ENCODE measurements around the gene ZIC2.

ZIC2 gene

DNA sequence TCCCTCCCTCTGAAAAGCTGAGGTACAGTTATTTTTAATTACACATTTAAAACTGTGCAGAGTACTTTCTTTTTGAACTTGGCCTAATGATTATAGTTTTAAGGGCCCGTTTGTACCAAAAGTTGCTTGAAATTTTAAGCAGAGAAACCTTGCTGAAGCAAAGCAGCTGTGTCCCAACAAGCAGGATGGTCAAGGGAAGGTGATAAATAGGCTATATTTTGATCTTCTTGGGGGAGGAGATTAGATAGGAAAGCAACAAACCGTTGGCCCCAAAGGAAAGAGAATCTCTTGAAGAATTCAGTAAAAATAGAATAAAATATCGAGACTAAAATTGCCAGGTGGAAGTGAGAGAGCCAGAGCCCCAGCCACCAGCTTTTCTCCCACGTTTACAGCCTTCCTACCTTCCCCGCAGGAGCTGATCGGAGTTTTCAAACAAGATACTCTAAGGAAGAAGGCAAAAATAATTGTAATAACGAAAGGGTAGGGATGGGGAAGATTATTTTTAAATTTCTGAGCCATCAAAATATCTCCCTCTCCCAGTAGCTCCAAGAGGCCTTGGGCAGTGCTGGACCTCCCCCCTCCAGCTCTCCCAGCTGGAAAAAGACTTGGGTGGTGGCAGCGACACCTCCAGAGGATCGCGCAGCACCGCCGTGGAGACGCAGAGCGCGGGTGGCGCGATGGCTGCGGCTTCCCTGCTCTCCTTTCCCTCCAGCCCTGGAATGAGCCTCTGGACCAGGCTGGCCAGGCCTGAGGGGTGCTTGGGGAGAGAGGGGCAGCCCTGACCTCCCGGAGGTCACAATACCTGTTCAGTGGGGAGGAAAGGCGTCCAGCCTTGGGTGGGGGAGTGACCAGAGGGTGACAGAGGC, 5.8 kb downstream of the ZIC2 start:
- DNase-seq, result no peak

GRCh38 chr13:99988529-99989275, 7.1 kb downstream of the ZIC2 start:
- DNase-seq, result no peak

DNA sequence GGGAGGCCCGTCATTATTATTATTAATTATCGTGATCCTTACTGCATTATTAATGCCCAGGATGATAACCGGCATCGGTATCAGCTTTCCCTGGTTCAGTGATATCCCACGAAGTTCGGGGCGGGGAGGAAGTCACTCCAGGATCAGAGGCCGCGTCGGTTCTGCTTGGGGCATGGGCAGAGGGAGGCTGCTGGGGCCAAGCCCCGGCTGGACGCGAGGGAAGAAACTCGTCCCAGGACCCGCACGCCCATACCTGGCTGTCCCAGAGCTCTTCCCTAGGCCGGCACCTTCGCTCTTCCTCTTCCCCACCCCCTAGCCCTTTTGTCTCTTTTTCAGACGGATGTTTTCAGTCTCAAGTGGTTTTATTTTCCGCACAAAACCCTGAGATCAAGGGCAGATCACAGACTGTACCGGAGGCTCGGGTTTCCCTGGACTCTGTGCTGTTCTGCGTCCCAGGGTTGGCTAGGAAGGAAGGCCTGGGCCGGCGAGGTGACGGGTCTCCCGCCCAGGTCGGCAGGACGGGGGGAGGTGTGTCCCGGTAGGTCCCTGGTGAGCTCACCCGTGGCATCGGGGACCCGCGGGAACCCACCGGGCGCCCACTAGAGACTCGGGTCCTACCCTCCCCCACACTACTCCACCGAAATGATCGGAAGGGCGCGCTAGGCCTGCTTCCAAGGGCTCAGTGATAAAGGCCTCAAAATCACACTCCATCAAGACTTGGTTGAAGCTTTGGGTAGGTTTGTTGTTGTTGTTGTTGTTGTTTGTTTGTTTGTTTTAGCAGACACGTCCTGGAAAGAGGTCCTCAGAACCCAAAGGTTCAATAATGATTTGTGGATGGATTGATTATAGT, 7.9 kb downstream of the ZIC2 start:
- DNase-seq, result no peak

DNA sequence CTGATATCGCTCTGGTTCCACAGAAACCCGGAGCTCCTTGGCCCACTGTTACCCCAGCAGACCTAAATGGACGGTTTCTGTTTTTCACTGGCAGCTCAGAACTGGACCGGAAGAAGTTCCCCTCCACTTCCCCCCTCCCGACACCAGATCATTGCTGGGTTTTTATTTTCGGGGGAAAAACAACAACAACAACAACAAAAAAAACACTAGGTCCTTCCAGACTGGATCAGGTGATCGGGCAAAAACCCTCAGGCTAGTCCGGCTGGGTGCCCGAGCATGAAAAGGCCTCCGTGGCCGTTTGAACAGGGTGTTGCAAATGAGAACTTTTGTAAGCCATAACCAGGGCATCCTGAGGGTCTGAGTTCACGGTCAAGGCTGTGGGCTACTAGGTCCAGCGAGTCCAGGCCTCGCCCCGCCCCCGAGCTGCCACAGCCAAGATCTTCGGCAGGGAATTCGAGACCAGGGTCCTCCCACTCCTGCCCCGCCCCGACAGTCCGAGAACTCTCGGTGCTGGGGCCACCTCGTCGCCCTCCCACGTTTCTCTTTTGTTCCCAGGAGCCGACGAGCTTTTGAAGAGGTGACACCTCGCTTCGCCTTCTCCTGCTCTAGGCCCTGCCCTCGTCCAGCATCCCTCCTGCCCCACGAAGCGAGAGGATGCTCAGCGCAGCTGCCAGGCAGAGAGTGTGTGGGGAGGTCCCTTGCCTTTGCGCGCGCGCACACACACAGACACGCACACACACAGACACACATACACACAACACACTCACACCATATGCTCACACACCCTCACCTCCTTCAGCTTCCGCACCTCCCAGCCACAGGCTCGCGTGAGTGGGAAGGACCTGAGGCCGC, 8.8 kb downstream of the ZIC2 start:
- DNase-seq, result no peak

DNA sequence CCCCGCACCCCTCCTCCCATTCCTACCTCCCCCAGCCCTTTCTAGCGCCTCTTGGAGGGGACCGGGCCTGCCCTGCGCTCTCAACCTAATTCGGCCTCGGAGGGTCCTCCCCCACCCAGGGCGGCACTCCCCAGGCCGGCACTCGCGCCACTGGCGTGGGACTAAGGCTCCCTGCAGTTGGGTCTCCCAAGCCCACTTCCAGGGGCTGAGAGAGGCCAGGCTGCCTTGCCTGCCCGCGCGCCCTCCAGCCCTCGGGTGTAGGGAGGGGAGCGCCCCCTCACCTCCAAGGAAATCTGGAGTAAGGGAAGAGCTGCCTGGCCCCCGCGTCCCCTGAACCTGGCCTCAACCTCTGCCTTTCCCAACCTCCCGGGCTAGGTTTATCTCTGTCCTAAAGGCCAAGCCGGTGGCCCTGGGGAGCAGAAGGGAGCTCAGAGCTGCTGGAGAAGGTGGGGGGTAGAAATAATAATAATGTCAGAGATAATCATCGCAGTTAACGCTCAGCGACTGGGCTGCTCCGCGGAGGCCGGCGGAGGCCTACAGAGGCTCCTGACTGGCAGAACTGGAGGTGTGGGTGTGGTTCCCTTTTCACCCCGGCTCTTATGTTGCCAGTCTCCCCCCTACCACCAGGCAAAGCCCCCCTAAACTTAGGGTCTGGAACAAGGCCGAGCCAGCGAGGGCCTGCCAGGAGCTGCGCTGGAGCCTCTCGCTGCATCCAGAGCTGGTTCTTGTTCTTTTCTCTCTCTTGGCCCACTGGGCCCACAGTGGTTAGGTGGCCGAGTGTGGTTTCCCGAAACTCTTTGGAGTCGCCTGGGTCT, 9.6 kb downstream of the ZIC2 start:
- DNase-seq, result no peak

DNA sequence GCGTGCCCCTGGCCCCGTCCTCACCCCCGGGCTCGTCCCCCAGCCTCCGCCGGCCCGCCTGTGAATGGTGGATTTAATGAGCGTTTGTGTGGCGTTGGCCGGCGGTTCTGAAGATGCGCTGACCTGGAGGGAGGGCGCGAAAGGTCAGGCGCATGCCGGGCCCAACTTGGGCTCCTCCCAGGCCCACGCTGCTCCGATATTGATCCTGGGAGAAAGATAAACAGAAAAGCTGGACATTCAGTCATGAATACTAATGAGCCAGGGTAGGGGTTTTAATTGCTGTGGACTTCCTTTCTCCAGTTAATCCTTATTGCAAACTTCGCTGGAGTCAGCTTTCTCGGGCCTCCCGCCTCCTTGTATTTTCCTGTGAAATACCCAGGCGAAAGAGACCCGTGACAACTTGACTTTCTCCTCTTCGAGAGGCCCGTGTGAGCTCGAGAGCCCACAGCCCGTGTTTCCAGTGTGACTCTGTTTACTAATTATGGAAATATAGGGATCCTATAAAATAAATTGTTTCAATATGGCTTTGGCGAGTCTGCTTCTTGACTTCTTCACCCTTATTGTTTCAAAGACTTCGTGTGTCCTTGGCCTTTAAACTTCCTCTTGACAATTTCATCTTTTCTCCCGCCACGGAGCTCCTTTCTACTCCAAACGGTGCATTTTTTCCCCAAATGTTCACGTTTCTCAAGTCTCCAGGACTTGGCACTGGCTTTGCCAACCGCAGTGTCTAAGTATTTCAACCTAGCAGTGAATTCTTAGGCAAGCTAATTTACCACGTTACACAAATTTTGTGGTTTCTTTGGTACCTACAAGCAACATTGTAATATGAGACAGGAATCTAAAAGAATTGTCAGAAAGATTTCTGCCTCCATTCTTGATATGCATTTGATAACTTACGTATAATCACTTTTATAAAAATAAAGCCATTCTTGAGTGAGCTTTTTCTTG, 10.5 kb downstream of the ZIC2 start:
- no peak for DNase-seq

- peak; percentile 30 for DNase-seq
Measured at GRCh38 chr13:99992949-99993351, 11.4 kb downstream of the ZIC2 start.

GRCh38 chr13:99993660-99994637, 12.4 kb downstream of the ZIC2 start:
- no peak for DNase-seq

DNA sequence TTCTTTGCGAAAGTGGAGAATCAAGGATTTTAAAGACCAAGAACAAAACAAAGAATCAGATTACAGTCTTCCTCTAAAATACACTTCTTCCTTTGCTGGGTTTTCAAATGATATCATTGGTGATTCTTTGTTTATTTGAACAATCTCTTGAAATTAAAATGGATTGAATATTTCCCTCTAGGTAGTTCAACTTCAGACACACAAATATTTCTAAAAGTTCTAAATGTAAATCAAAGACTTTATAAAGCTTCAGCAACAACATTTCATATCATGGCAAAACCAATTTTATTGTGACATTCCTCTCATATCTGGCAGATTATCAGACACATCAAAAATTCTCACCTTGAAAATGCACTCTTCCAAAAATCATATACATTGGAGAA, 13.0 kb downstream of the ZIC2 start:
- DNase-seq, result no peak

GRCh38 chr13:99995104-99995588, 13.6 kb downstream of the ZIC2 start:
- no peak for DNase-seq

GRCh38 chr13:99995589-99996380, 14.2 kb downstream of the ZIC2 start:
- DNase-seq, result peak; percentile 30

DNA sequence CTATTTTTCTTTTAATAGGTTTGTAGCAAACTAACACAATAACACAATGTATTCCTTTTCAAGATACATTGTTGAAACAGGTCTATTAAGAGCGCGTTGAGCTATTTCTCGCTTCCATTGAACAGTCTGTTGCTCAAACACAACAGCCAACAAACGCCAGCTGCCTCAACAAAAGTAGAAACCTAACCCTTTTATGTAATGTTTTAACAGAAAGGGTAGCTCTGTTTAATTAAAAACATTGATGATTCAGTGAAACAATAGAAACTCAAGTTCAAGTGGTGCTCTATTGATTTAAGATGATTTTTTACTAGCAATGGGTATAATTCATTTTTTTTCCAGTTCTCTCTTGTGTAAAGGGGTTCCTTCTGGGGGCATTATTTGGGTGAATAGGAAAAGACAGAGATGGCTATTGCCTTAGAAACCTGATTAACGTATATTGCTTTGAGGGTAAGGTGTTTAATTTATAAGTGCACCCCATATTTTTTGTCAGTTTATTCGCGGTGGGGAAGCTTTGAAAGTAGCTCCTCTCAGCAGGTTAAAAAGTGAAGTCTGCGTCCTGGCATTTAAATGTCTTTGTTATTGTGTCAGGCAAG, 14.9 kb downstream of the ZIC2 start:
- DNase-seq, result no peak

DNA sequence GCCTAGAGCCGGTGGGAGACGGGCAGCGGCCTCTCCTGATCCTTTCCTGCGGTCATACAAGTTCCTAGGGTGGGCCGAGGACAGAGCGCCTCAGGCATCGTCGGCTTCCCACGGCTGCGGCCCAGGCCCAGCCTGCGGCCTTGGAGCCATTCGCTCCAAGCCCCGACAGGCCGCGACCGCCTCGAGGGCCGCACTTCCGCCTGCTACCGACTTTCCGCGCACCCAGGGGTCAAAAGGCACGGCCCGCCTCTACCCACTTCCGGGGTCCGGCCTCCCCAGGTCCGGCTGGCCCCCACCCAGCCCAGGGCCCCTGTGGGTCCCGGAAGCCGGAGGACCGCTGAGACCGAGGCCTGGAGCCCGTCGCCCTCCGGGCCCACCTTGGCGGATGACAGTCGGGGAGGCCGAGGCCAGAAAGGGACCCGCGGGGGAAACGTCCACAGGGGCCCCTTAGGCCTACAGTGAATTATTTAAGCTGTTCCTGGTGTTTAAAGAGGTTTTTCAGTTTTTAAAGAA, 16.2 kb downstream of the ZIC2 start:
- no peak for DNase-seq

GRCh38 chr13:99998261-99998660, 16.7 kb downstream of the ZIC2 start:
- no peak for DNase-seq

DNA sequence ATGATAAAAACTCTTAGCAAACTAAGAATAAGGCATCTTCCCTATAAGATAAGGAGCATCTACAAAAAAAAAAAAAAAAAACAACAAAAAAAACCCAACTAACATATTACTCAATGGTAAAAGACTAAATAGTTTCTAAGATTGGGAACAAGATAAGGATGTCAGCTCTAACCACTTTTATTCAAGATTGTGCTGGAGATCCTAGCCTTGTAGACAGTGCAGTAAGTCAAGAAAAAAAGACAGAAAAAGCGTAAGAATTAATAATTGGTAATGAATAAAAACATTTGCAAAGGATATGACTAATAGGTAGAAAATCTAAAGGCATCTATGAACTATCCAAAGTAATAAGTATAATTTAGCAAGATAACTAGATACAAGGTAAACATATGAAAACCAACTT, 33.0 kb downstream of the ZIC2 start:
- DNase-seq, result no peak

DNA sequence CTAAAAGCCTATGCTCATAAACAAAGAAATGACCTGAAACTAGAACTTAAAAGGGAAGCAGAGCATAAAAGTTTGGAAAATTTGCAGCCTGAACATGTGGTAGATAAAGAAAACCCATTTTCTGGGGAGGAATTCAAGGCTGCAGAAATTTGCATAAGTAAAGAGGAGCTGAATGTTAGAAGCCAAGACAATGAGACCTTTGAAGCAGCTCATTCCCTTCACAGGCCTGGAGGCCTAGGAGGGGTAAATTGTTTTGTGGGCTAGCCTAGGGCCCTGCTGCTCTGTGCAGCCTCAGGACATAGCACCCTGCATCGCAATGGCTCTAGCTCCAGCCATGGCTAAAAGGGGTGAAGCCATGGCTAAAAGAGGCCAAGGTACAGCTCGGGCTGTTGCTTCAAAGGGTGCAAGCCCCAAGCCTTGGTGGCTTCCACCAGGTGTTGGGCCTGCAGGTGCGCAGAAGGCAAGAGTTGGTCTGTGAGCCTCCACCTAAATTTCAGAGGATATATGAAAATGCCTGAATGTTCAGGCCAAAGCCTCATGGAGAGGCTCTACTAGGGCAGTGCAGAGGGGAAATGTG, 38.3 kb downstream of the ZIC2 start:
- no peak for DNase-seq

DNA sequence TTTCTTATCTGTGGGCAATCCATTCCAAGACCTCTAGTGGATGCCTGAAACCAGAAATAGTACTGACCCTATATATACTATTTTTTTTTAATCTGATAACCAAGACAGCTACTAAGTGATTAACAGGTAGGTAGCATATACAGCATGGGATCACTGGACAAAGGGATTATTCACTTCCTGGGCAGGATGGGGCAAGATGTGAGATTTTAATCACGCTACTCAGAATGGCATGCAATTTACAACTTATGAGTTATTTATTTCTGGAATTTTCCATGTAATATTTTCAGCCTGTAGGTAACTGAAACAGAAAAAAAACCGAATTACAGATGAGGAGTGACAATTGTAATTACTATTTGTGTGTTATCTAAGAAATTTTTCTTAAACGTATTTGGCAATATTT, 41.2 kb downstream of the ZIC2 start:
- DNase-seq, result no peak
